Astrocyte of the cerebellum (primary cell): Measurements from ENCODE around the gene SSH3.
A peak's percentile ranks its signal among the peaks of the same experiment; 100 is the strongest.
"Not testable (repeated sequence)": the region's sequence is repeated elsewhere in the genome, so short reads cannot be mapped to it uniquely, and the experiment has no call there.

Source experiments
- DNase-seq: peaks from one replicate; pipeline ENCODE4 v3.0.0-alpha.2; 2011; ENCODE audit warnings: low read depth
- H3K4me3 ChIP-seq: 2 replicates; pipeline ENCODE4 v1.5.1; 2011; ENCODE audit warnings: mild to moderate bottlenecking, low read depth, low read length, moderate library complexity
- CTCF ChIP-seq: IDR thresholded peaks from 2 replicates; pipeline ENCODE4 v1.5.1; 2012; ENCODE audit warnings: low read length, low read depth, moderate library complexity, mild to moderate bottlenecking; ENCODE audit errors: missing control alignments
- in situ Hi-C: cut with HindIII; loops from 2 replicates; pipeline ENCODE4 v1.10.0; 2017; ENCODE audit warnings: low sequenced_read_pairs

SSH3 gene

GRCh38 chr11:67260406-67260805 is 42.9 kb upstream of the SSH3 start:
- in situ Hi-C loops = no loop called here
- DNase-seq = no peak
- no peak overlapping the region for H3K4me3 ChIP-seq
- TF ChIP-seq CTCF = no peak

DNA sequence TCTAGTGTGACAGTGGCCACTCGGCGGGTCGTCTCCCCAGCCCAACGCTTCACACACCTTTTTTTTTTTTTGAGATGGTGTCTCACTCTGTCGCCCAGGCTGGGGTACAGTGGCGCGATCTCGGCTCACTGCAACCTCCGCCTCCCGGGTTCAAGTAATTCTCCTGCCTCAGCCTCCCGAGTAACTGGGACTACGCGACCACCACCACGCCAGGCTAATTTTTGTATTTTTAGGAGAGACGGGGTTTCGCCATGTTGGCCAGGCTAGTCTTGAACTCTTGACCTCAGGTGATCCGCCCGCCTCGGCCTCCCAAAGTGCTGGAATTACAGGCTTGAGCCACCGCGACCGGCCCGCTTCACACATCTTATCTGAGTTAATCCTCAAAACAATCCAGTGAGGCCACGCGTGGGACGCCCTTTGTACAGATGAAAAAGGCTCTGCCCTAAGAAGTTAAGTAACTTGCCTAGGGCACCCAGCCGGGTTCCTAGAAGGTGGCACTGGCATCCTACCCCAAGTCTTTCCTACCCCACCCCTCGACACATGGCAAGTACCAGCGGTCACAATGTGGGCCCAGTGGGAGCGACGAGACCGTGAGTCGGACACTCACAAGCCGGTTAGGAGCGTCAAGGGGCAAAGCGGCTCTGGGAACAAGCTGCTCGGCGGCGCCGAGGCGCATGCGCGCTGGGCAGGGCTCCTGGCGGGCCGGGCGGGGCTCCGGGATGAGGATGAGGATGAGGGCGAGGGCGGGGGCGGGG is 42.3 kb upstream of the SSH3 start:
- peak overlapping the region; percentile 35 for H3K4me3 ChIP-seq
- in situ Hi-C loops, DNase-seq: not testable (repeated sequence)

DNA sequence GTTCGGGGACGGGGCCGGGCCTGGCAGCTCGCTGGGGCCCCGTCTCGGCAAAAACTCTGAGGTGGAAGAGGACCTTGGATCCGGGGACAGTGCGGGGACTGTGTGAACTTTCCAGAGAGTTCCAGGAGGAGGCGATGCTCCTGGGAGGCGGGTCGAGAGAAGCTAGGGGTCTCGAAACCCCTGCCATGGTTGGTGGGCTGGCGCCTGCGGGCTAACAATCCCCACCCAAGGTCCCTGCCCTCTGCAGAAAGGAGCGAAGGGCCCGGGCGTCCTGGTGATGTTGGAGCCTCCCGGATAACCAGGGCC is 41.7 kb upstream of the SSH3 start:
- in situ Hi-C loops = no loop called here
- peak overlapping the region; percentile 35 for H3K4me3 ChIP-seq
- no peak for DNase-seq
- peak; percentile 32 for TF ChIP-seq CTCF

DNA sequence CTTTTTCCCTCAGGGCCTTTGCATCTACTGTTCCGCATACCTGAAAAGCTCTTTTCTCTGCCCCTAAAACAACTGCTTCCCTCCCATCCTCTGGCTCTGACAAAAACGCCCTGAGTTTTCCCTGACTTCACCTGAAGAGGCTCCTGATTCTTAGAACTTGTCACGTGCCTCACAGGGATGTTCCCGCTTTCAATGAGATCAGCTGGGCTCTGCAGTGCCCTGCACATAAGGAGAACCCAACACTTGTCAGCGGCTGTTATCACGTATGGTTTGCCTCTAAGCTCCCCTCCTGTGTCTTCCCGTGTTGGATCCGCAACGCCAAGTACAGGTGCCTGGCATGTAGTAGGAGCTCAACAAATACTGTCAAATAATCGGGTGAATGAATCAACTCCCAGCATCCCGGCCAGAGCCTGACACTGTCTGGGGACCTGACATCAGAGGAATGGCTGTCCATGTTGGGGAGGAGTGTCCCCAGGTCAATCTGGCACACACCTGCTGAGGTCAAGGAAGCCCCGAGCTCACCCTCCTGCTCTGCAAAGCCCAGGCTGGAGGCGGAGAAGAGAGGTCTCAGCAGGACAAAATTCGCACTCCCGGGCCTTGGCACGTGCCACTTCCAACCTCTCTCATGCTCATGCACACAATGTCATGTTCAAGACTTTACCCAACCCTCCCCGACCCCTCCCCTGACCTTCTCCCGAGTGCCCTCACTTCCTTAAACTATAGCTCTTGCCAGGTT is 41.2 kb upstream of the SSH3 start:
- DNase-seq = no peak
- TF ChIP-seq CTCF = no peak
- H3K4me3 ChIP-seq = no peak overlapping the region
- in situ Hi-C loops = no loop called here

DNA sequence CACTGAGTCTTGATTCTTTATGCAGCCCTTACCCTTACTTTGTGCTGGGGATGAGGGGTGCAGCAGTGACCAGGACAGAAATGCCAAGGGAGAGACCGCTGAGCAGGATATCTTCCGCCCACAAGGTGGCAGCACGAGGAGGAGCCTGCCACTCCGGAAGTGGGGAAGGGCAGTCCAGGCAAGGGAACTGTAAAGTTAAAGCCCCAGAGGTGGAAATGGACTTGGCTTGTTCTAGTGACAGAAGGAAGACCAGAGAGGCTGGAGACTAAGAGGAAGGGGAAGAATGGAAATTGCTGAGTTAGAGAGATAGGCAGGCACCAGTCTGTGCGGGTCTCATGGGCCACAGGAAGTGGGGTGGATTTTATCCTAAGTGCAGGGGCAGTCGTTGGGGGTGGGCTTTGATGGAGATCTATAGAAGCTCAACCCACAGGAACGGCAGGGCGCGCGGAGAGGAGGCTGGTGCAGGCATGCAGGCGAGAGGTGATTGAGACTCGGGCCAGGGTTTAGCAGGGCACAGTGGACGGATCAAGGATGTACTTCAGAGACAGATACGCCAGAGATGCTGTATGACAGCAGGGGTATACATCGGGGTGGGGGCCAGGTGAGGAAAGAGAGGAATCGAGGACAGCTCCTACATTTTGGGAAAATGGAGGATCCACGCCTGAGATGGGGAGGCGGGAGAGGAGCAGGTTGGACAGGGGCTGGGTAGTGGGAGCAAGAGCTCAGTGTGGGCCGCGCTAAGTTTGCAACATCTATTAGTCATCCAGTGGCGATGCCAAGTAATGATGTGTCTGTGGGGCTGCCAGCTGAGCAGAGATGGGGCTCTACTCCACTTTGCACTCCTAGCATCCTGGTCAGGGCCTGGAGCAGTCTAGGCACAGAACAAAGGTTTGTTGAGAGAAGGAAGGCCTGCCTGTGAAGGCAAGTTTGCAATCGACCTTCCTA is 40.3 kb upstream of the SSH3 start:
- no peak overlapping the region for H3K4me3 ChIP-seq
- in situ Hi-C loops = no loop called here
- peak; percentile 39 for DNase-seq
- TF ChIP-seq CTCF = peak; percentile 86

GRCh38 chr11:67264260-67264659 is 39.1 kb upstream of the SSH3 start:
- no peak for TF ChIP-seq CTCF
- no peak overlapping the region for H3K4me3 ChIP-seq
- in situ Hi-C loops = no loop called here
- no peak for DNase-seq
